ENCODE results near the gene TSHZ1.

Gene TSHZ1

DNA sequence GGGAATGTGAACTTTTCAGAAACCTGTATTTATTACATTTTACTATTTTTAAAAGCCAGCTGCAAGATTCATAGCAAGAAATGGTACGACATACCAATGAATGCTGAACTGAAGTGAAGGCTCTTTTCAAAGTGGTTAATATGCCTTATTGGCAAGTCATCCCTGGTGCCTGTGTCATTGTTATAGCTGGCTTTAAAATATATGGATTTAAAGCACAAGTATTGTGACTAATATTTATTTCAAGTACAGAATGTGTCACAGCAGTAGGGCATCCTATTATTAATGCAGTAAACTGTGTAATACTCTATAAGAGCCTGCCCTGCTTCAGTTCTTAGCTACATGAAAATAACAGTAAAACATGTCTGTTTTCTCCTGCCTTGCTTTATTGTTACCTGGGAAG lies 10.8 kb downstream of the TSHZ1 start:
- Histone ChIP-seq H3K27me3 (replicated peaks in 2 of 5; ENCODE audit: control insufficient read depth in 4 of 5, insufficient read depth in 5 of 5, low read length in 4 of 5) (no peaks in the 10 kb centered on the region), H3K36me3 (ENCODE audit: control insufficient read depth in 4 of 4, insufficient read depth in 4 of 4, low read length in 3 of 4) (no peaks in the 10 kb centered on the region), H3K4me3 (ENCODE audit: control insufficient read depth in 1 of 7, extremely low read depth in 1 of 7, insufficient read depth in 4 of 7, low read depth in 2 of 7, low read length in 6 of 7) (no peak overlapping the region), H3K9me3 (ENCODE audit: control extremely low read depth in 1 of 5, control insufficient read depth in 4 of 5, insufficient read depth in 2 of 5, low read depth in 1 of 5, low read length in 4 of 5) (no peaks in the 10 kb centered on the region), H3K27ac (ENCODE audit: insufficient read depth in 1 of 2, low read depth in 1 of 2, low read length in 2 of 2, poor library complexity in 1 of 2, severe bottlenecking in 2 of 2) (no peak overlapping the region), H3K4me1 (ENCODE audit: control extremely low read depth in 1 of 4, control insufficient read depth in 4 of 4, insufficient read depth in 4 of 4, low read length in 3 of 4) (peaks cover 9 to 54% (median 20%) of the 10 kb centered on the region in 4 experiments)
- POLR2A ChIA-PET: interaction anchor here (1.5 kb wide), 1 partner anchor 12 kb away, joined by 6 read pairs; the partner anchor contains the start of gene PTGR3
- no CpG with 5 or more reads among the region's 1 CpG for WGBS (ENCODE audit: insufficient coverage)
- no peak for DNase-seq
- CTCF ChIA-PET: interaction anchor here (0.7 to 1.7 kb wide), 4 partner anchors 9 to 24 kb away, joined by 3 to 5 read pairs (median 4); partner anchors contain the start of gene TSHZ1

DNA sequence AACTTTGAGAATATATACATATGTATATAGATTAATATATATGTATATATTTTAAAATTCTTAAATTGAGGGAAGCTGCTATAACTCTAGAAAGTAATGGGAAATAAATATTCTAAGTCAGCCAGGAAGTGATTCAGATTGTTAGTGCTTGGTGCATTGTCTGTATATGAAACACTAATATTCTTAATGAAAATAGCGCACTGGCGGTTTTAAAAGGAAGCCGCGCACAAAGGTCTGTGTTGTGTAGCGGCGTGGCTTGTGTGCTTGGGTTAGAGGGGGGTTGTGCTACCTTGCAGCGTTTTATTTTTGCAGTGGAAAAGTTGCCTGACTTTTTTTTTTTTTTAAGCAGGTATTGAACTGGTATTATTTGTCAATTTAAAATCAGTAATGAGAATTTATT lies 11.3 kb downstream of the TSHZ1 start:
- DNase-seq: no peak
- WGBS (ENCODE audit: insufficient coverage): 25% methylated on average over 7 of the region's 7 CpGs
- no peak overlapping the region for H3K27ac ChIP-seq (ENCODE audit: insufficient read depth in 1 of 2, low read depth in 1 of 2, low read length in 2 of 2, poor library complexity in 1 of 2, severe bottlenecking in 2 of 2)
- no peaks in the 10 kb centered on the region for H3K9me3 ChIP-seq (ENCODE audit: control extremely low read depth in 1 of 5, control insufficient read depth in 4 of 5, insufficient read depth in 2 of 5, low read depth in 1 of 5, low read length in 4 of 5)
- H3K4me1 ChIP-seq (ENCODE audit: control extremely low read depth in 1 of 4, control insufficient read depth in 4 of 4, insufficient read depth in 4 of 4, low read length in 3 of 4): peaks cover 11 to 54% (median 25%) of the 10 kb centered on the region in 4 experiments
- ChIA-PET POLR2A (interaction anchor here (1.5 kb wide), 1 partner anchor 13 kb away, joined by 6 read pairs; the partner anchor contains the start of gene PTGR3), CTCF (interaction anchor here (0.7 to 1.7 kb wide), 4 partner anchors 9 to 23 kb away, joined by 3 to 5 read pairs (median 4); partner anchors contain the start of gene TSHZ1)
- H3K4me3 ChIP-seq (ENCODE audit: control insufficient read depth in 1 of 7, extremely low read depth in 1 of 7, insufficient read depth in 4 of 7, low read depth in 2 of 7, low read length in 6 of 7): peak overlapping the region in 1 of 7 experiments; percentile 40
- no peaks in the 10 kb centered on the region for H3K36me3 ChIP-seq (ENCODE audit: control insufficient read depth in 4 of 4, insufficient read depth in 4 of 4, low read length in 3 of 4)
- no peaks in the 10 kb centered on the region for H3K27me3 ChIP-seq (replicated peaks in 2 of 5; ENCODE audit: control insufficient read depth in 4 of 5, insufficient read depth in 5 of 5, low read length in 4 of 5)

DNA sequence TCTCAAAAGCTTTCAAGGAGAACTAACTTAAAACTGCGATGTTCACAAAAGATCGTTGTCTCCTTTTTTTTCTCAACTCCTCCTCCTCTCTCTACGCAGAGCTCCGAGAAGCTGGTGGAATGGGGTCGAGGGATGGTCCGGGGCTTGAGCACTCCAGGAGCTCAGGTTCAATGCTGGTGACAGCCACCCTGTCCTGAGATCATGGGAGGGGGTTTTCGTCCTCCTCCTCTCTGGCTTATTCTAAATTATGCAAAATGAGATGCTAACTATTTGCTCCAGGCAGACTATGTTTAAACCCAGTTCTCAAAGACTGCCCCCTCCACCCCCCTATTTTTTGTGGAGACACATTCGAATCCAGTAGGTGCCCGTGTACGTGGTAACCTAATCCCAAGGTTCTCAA lies 11.8 kb downstream of the TSHZ1 start:
- no peak for DNase-seq
- ChIA-PET CTCF (interaction anchor here (1.6 to 1.7 kb wide), 2 partner anchors 10 to 12 kb away, joined by 5 read pairs; partner anchors contain the start of gene TSHZ1), POLR2A (interaction anchor here (1.5 kb wide), 1 partner anchor 13 kb away, joined by 6 read pairs; the partner anchor contains the start of gene PTGR3)
- no peaks in the 10 kb centered on the region for H3K36me3 ChIP-seq (ENCODE audit: control insufficient read depth in 4 of 4, insufficient read depth in 4 of 4, low read length in 3 of 4)
- peak overlapping the region in 1 of 7 experiments; percentile 40 for H3K4me3 ChIP-seq (ENCODE audit: control insufficient read depth in 1 of 7, extremely low read depth in 1 of 7, insufficient read depth in 4 of 7, low read depth in 2 of 7, low read length in 6 of 7)
- H3K27me3 ChIP-seq (replicated peaks in 2 of 5; ENCODE audit: control insufficient read depth in 4 of 5, insufficient read depth in 5 of 5, low read length in 4 of 5): no peaks in the 10 kb centered on the region
- H3K4me1 ChIP-seq (ENCODE audit: control extremely low read depth in 1 of 4, control insufficient read depth in 4 of 4, insufficient read depth in 4 of 4, low read length in 3 of 4): peaks cover 15 to 59% (median 30%) of the 10 kb centered on the region in 4 experiments
- H3K27ac ChIP-seq (ENCODE audit: insufficient read depth in 1 of 2, low read depth in 1 of 2, low read length in 2 of 2, poor library complexity in 1 of 2, severe bottlenecking in 2 of 2): no peak overlapping the region
- no peaks in the 10 kb centered on the region for H3K9me3 ChIP-seq (ENCODE audit: control extremely low read depth in 1 of 5, control insufficient read depth in 4 of 5, insufficient read depth in 2 of 5, low read depth in 1 of 5, low read length in 4 of 5)
- 95% methylated on average over 6 of the region's 10 CpGs for WGBS (ENCODE audit: insufficient coverage)

DNA sequence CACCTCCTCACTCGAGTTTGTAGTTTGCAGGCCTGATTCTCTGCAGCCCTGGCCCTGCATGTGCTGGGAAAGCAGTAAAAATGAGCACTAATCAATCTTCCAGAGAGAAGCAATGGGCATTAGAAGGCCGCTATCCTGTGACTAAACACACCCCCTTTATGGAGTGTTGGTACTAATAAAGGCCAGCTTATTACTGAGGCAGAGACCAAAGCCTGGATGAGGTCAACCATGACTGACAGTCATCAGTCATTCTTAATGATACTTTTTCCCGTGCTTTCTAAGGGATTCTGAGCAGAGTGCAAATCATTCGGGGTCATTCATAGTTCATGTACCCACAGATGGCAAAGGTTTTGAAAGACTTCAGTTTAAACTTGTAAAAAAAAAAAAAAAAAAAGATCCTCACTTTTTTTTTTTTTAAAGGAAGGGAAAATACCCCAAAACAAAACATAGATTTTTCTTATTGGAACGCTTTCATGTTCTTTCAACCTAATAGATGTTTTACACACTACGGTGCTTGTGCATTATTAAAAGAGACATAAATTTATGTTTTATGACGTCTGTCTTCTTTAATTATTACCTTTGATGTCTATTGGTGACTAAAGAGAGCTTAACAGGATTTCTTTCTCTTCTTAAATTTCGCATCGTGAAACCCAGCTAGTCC lies 13.2 kb downstream of the TSHZ1 start:
- 80% methylated on average over 5 of the region's 9 CpGs for WGBS (ENCODE audit: insufficient coverage)
- H3K27ac ChIP-seq (ENCODE audit: insufficient read depth in 1 of 2, low read depth in 1 of 2, low read length in 2 of 2, poor library complexity in 1 of 2, severe bottlenecking in 2 of 2): no peak overlapping the region
- ChIA-PET CTCF (no interaction called here), POLR2A (no interaction called here)
- H3K27me3 ChIP-seq (replicated peaks in 2 of 5; ENCODE audit: control insufficient read depth in 4 of 5, insufficient read depth in 5 of 5, low read length in 4 of 5): no peaks in the 10 kb centered on the region
- H3K4me3 ChIP-seq (ENCODE audit: control insufficient read depth in 1 of 7, extremely low read depth in 1 of 7, insufficient read depth in 4 of 7, low read depth in 2 of 7, low read length in 6 of 7): no peak overlapping the region
- H3K36me3 ChIP-seq (ENCODE audit: control insufficient read depth in 4 of 4, insufficient read depth in 4 of 4, low read length in 3 of 4): no peaks in the 10 kb centered on the region
- no peaks in the 10 kb centered on the region for H3K9me3 ChIP-seq (ENCODE audit: control extremely low read depth in 1 of 5, control insufficient read depth in 4 of 5, insufficient read depth in 2 of 5, low read depth in 1 of 5, low read length in 4 of 5)
- peaks cover 17 to 65% (median 38%) of the 10 kb centered on the region in 4 experiments for H3K4me1 ChIP-seq (ENCODE audit: control extremely low read depth in 1 of 4, control insufficient read depth in 4 of 4, insufficient read depth in 4 of 4, low read length in 3 of 4)
- DNase-seq: no peak

DNA sequence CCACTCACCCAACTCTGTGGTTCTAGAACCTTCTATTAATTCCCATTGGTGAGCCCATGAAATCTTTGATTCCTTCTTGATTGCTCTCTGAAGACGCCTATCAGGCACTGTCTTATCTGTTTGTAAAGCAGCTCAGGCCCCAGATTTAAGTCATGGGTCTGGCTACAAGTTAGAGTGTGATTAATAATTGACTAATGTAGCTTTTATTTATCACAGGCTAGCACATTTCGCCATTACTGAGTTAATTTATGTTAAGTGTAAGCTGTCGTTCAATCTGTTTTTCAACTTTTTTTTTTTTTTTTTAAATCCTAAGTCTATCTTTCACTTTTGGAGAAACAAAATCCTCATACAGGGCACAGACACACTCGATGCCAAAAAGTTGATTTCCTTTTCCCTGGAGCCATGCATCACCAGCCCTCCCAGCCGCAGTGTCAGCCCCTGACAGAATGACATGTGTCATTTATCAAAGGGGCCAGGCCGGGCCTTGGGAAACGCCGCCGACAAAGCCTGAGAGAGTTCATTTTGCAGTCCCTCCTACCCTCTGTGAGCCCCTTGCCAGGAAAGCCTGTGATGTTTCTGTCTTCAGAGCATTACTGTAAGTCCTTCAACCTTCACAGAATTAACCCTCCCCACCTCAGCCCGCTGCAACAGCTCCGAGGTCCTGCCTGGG lies 15.8 kb downstream of the TSHZ1 start:
- H3K4me3 ChIP-seq (ENCODE audit: control insufficient read depth in 1 of 7, extremely low read depth in 1 of 7, insufficient read depth in 4 of 7, low read depth in 2 of 7, low read length in 6 of 7): peak overlapping the region in 6 of 7 experiments; percentile 30 to 66 (median 58)
- ChIA-PET CTCF (interaction anchor here (1.0 to 1.6 kb wide), 2 partner anchors 10 to 11 kb away, joined by 3 to 6 read pairs; no protein-coding TSS in a partner anchor), POLR2A (interaction anchor here (0.9 kb wide), 1 partner anchor 22 kb away, joined by 4 read pairs; no protein-coding TSS in a partner anchor)
- H3K4me1 ChIP-seq (ENCODE audit: control extremely low read depth in 1 of 4, control insufficient read depth in 4 of 4, insufficient read depth in 4 of 4, low read length in 3 of 4): peaks cover 10 to 56% (median 38%) of the 10 kb centered on the region in 4 experiments
- peak in 1 of 3 donors; percentile 24 for DNase-seq
- H3K36me3 ChIP-seq (ENCODE audit: control insufficient read depth in 4 of 4, insufficient read depth in 4 of 4, low read length in 3 of 4): peaks cover 0 to 6% (median 1%) of the 10 kb centered on the region in 4 experiments
- 14% methylated on average over 7 of the region's 11 CpGs for WGBS (ENCODE audit: insufficient coverage)
- H3K27me3 ChIP-seq (replicated peaks in 2 of 5; ENCODE audit: control insufficient read depth in 4 of 5, insufficient read depth in 5 of 5, low read length in 4 of 5): no peaks in the 10 kb centered on the region
- no peak overlapping the region for H3K27ac ChIP-seq (ENCODE audit: insufficient read depth in 1 of 2, low read depth in 1 of 2, low read length in 2 of 2, poor library complexity in 1 of 2, severe bottlenecking in 2 of 2)
- peaks cover 0 to 3% (median 0%) of the 10 kb centered on the region in 5 experiments for H3K9me3 ChIP-seq (ENCODE audit: control extremely low read depth in 1 of 5, control insufficient read depth in 4 of 5, insufficient read depth in 2 of 5, low read depth in 1 of 5, low read length in 4 of 5)

DNA sequence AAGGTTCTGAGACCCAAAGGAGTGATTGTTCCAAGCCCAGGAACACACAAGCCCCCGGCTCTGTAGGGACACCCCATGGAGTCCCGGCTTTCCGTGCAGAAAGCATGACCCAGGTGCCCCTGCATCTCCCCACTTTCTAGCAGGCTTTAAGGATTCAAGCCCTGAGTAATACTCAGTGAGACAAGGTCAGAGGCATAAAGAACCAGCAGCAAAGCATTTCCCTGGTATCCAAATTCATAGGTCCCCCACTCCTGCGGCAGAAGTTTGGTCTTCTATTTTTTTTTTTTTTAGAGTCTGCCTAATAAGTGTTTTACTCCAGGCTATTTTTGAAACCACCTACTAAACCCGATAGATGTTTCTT lies 16.3 kb downstream of the TSHZ1 start:
- 48% methylated on average over 3 of the region's 5 CpGs for WGBS (ENCODE audit: insufficient coverage)
- H3K4me1 ChIP-seq (ENCODE audit: control extremely low read depth in 1 of 4, control insufficient read depth in 4 of 4, insufficient read depth in 4 of 4, low read length in 3 of 4): peaks cover 10 to 53% (median 36%) of the 10 kb centered on the region in 4 experiments
- peak overlapping the region in 6 of 7 experiments; percentile 30 to 66 (median 58) for H3K4me3 ChIP-seq (ENCODE audit: control insufficient read depth in 1 of 7, extremely low read depth in 1 of 7, insufficient read depth in 4 of 7, low read depth in 2 of 7, low read length in 6 of 7)
- H3K27ac ChIP-seq (ENCODE audit: insufficient read depth in 1 of 2, low read depth in 1 of 2, low read length in 2 of 2, poor library complexity in 1 of 2, severe bottlenecking in 2 of 2): no peak overlapping the region
- no peak for DNase-seq
- peaks cover 0 to 3% (median 0%) of the 10 kb centered on the region in 5 experiments for H3K9me3 ChIP-seq (ENCODE audit: control extremely low read depth in 1 of 5, control insufficient read depth in 4 of 5, insufficient read depth in 2 of 5, low read depth in 1 of 5, low read length in 4 of 5)
- ChIA-PET POLR2A (no interaction called here), CTCF (no interaction called here)
- no peaks in the 10 kb centered on the region for H3K27me3 ChIP-seq (replicated peaks in 2 of 5; ENCODE audit: control insufficient read depth in 4 of 5, insufficient read depth in 5 of 5, low read length in 4 of 5)
- peaks cover 0 to 6% (median 1%) of the 10 kb centered on the region in 4 experiments for H3K36me3 ChIP-seq (ENCODE audit: control insufficient read depth in 4 of 4, insufficient read depth in 4 of 4, low read length in 3 of 4)

All from common myeloid progenitor, CD34-positive (primary cell).